K562 (cell line): ENCODE data around the gene MICAL1. TPM values are rescaled to one million over a fixed set of nuclear protein-coding genes. Genes with fewer than 3 reads are reported as not detected.

Experiments
- GABPB2 ChIP-seq: fragments of 250-450 bp; sonication (Bioruptor Pico); conservative IDR thresholded peaks from 2 replicates; pipeline ENCODE4 v1.5.1; 2021; ENCODE audit warnings: mild to moderate bottlenecking
- HDAC1 ChIP-seq, 2 experiments: fragments of 450-650 bp; IDR thresholded peaks; 2 replicates each; pipeline ENCODE4 v1.6.1; 2016 to 2017; ENCODE audit warnings: inconsistent platforms in 1 of 2, mild to moderate bottlenecking in 1 of 2, moderate library complexity in 1 of 2
- KLF1 ChIP-seq: fragments of 450-650 bp; IDR thresholded peaks from 2 replicates; pipeline ENCODE4 v1.6.1; 2016; ENCODE audit warnings: missing genetic modification characterization, missing compliant biosample characterization
- NFATC3 ChIP-seq: fragments of 450-650 bp; IDR thresholded peaks from 2 replicates; pipeline ENCODE4 v1.6.1; 2017; ENCODE audit warnings: mild to moderate bottlenecking
- PCBP1 ChIP-seq: fragments of 200-400 bp; formaldehyde crosslinking; IDR thresholded peaks from 2 replicates; pipeline ENCODE4 v1.6.1; 2018; ENCODE audit warnings: mild to moderate bottlenecking, low read depth, low read length; ENCODE audit not compliant: poor library complexity, severe bottlenecking
- PHB ChIP-seq: fragments of 250-450 bp; sonication (Bioruptor Pico); IDR thresholded peaks from 2 replicates; pipeline ENCODE4 v1.5.0; 2021
- SAP30 ChIP-seq: fragments of 200-600 bp; sonication (generic); IDR thresholded peaks from 2 replicates; pipeline ENCODE4 v1.6.1; 2012; ENCODE audit warnings: borderline replicate concordance, low read depth, mild to moderate bottlenecking, moderate library complexity, low read length, control low read depth, inconsistent platforms; ENCODE audit not compliant: insufficient read depth, poor library complexity, severe bottlenecking
- SIN3A ChIP-seq, 2 experiments: fragments of 150-350 bp in 1 of 2; IDR thresholded peaks; 2 replicates each; pipeline ENCODE4 v1.6.1; 2011 to 2016; ENCODE audit warnings: borderline replicate concordance in 2 of 2, low read depth in 2 of 2, low read length in 2 of 2, mild to moderate bottlenecking in 2 of 2, moderate library complexity in 2 of 2; ENCODE audit not compliant: control insufficient read depth in 1 of 2
- ZBTB17 ChIP-seq: fragments of 450-650 bp; formaldehyde crosslinking; IDR thresholded peaks from 2 replicates; pipeline ENCODE4 v1.4.0; 2020; ENCODE audit warnings: mild to moderate bottlenecking
- ZBTB7A ChIP-seq: IDR thresholded peaks from 2 replicates; pipeline ENCODE4 v1.6.1; 2011; ENCODE audit warnings: low read depth, mild to moderate bottlenecking, low read length, moderate library complexity, borderline replicate concordance; ENCODE audit not compliant: control insufficient read depth
- ZNF311 ChIP-seq: fragments of 250-450 bp; sonication (Bioruptor Pico); IDR thresholded peaks from 2 replicates; pipeline ENCODE4 v1.4.0; 2020; ENCODE audit warnings: mild to moderate bottlenecking, moderate library complexity
- ZNF79 ChIP-seq: fragments of 250-450 bp; sonication (Bioruptor Pico); IDR thresholded peaks from 2 replicates; pipeline ENCODE4 v1.4.0; 2020; ENCODE audit warnings: low read depth, mild to moderate bottlenecking, moderate library complexity
- polyA plus RNA-seq, 8 experiments: library from polyadenylated mRNA; depleted of rRNA in 4 of 8; stranded (reverse) in 5 of 8; unstranded in 3 of 8; fragments of >200 nt; fragmentation: Nextera tagmentation in 2 of 8; fragmentation: Illumina TruSeq in 1 of 8; extraction: Ambion mirVana in 2 of 8; extraction: Trizol in 1 of 8; gene quantifications; 2 replicates each; pipeline versions ENCODE4 v1.2.1 to v1.2.3, GENCODE V29; 2011 to 2014; ENCODE audit warnings: inconsistent platforms in 1 of 8, missing spikeins in 1 of 8
- total RNA-seq, 7 experiments: library from RNA; depleted of rRNA in 6 of 7; stranded (reverse); fragments of >200 nt in 6 of 7; fragmentation: Illumina TruSeq in 2 of 7; extraction: Trizol in 2 of 7; gene quantifications; 2 replicates each; pipeline versions ENCODE4 v1.2.1 to v1.2.3, GENCODE V29; 2011 to 2021; ENCODE audit warnings: low replicate concordance in 1 of 7
- TF ChIP-seq, protein P1 (sequence below): fragments of 450-650 bp; formaldehyde crosslinking; IDR thresholded peaks from 2 replicates; pipeline ENCODE4 v1.4.0; 2020; ENCODE audit warnings: mild to moderate bottlenecking, moderate library complexity
- TF ChIP-seq, protein P2 (sequence below): sonication (generic); formaldehyde crosslinking; IDR thresholded peaks from 2 replicates; pipeline ENCODE4 v1.8.1; 2023; ENCODE audit warnings: mild to moderate bottlenecking, missing genetic modification reagents, moderate library complexity
- TF ChIP-seq, protein P3 (sequence below): sonication (generic); formaldehyde crosslinking; IDR thresholded peaks from 2 replicates; pipeline ENCODE4 v1.8.0; 2022; ENCODE audit warnings: mild to moderate bottlenecking, missing genetic modification reagents
- TF ChIP-seq, protein P4 (sequence below): conservative IDR thresholded peaks from 2 replicates; pipeline ENCODE4 v1.6.1; 2011; ENCODE audit warnings: low read depth, mild to moderate bottlenecking, low read length; ENCODE audit not compliant: control insufficient read depth
- TF ChIP-seq, protein P5 (sequence below): fragments of 250-450 bp; sonication (Bioruptor Pico); IDR thresholded peaks from 2 replicates; pipeline ENCODE4 v1.4.0; 2020; ENCODE audit warnings: mild to moderate bottlenecking, moderate library complexity

Gene MICAL1
- total and polyA plus RNA-seq, 9 of the 15 experiments (the other 6 are each of a cell fraction or from before 2014, with no cell fraction given) = 0.07 to 15.2 (median 7.0) TPM

DNA sequence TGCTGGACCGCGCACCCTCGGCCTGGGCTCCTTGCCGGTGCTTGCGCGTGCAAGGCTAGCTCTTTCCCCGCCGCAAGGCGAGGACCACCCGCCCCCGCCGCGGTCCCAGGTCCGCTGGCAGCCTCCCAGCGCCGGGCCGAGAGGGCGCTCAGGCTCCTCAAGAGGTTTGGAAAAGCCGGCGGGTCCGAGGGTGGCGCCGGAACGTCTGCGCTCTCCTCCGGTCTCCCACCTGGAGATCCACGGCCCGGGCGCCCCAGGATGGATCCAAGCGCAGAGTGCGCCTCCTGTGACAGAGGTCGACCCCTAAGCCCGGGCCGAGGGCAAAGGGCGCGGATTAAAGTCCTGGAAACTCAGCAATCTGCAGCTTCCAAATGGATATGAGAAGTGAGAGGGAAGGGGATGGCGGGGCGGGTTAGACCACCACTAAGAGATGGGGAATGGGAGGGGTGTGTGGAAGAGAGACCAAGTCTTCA is 575 bp upstream of the MICAL1 start (continued):
- TF ChIP-seq GABPB2 = no peak
- peak; percentile 78; the same call in 1 of the 2 replicates for TF ChIP-seq KLF1
- no peak for TF ChIP-seq PHB (CRISPR knock-in tag)
- TF ChIP-seq, protein P1, sequence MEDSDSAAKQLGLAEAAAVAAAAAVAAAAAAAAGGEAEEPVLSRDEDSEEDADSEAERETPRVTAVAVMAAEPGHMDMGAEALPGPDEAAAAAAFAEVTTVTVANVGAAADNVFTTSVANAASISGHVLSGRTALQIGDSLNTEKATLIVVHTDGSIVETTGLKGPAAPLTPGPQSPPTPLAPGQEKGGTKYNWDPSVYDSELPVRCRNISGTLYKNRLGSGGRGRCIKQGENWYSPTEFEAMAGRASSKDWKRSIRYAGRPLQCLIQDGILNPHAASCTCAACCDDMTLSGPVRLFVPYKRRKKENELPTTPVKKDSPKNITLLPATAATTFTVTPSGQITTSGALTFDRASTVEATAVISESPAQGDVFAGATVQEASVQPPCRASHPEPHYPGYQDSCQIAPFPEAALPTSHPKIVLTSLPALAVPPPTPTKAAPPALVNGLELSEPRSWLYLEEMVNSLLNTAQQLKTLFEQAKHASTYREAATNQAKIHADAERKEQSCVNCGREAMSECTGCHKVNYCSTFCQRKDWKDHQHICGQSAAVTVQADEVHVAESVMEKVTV = no peak
- TF ChIP-seq, protein P2, sequence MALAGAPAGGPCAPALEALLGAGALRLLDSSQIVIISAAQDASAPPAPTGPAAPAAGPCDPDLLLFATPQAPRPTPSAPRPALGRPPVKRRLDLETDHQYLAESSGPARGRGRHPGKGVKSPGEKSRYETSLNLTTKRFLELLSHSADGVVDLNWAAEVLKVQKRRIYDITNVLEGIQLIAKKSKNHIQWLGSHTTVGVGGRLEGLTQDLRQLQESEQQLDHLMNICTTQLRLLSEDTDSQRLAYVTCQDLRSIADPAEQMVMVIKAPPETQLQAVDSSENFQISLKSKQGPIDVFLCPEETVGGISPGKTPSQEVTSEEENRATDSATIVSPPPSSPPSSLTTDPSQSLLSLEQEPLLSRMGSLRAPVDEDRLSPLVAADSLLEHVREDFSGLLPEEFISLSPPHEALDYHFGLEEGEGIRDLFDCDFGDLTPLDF = no peak
- no peak for TF ChIP-seq NFATC3
- peak in 1 of 2 experiments; percentile 9; a peak in 1 of 4 replicates for TF ChIP-seq SIN3A (IDR thresholded peaks at IDR 0.05; ENCODE audit: borderline replicate concordance in 2 of 2, control insufficient read depth in 1 of 2, low read depth in 2 of 2, low read length in 2 of 2)
- TF ChIP-seq SAP30 = no peak
- TF ChIP-seq, protein P3, sequence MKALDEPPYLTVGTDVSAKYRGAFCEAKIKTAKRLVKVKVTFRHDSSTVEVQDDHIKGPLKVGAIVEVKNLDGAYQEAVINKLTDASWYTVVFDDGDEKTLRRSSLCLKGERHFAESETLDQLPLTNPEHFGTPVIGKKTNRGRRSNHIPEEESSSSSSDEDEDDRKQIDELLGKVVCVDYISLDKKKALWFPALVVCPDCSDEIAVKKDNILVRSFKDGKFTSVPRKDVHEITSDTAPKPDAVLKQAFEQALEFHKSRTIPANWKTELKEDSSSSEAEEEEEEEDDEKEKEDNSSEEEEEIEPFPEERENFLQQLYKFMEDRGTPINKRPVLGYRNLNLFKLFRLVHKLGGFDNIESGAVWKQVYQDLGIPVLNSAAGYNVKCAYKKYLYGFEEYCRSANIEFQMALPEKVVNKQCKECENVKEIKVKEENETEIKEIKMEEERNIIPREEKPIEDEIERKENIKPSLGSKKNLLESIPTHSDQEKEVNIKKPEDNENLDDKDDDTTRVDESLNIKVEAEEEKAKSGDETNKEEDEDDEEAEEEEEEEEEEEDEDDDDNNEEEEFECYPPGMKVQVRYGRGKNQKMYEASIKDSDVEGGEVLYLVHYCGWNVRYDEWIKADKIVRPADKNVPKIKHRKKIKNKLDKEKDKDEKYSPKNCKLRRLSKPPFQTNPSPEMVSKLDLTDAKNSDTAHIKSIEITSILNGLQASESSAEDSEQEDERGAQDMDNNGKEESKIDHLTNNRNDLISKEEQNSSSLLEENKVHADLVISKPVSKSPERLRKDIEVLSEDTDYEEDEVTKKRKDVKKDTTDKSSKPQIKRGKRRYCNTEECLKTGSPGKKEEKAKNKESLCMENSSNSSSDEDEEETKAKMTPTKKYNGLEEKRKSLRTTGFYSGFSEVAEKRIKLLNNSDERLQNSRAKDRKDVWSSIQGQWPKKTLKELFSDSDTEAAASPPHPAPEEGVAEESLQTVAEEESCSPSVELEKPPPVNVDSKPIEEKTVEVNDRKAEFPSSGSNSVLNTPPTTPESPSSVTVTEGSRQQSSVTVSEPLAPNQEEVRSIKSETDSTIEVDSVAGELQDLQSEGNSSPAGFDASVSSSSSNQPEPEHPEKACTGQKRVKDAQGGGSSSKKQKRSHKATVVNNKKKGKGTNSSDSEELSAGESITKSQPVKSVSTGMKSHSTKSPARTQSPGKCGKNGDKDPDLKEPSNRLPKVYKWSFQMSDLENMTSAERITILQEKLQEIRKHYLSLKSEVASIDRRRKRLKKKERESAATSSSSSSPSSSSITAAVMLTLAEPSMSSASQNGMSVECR (CRISPR knock-in tag) = no peak
- peak in 1 of 2 experiments; percentile 36; a peak in 2 of 4 replicates for TF ChIP-seq HDAC1 (IDR thresholded peaks at IDR 0.05)
- TF ChIP-seq, protein P4, sequence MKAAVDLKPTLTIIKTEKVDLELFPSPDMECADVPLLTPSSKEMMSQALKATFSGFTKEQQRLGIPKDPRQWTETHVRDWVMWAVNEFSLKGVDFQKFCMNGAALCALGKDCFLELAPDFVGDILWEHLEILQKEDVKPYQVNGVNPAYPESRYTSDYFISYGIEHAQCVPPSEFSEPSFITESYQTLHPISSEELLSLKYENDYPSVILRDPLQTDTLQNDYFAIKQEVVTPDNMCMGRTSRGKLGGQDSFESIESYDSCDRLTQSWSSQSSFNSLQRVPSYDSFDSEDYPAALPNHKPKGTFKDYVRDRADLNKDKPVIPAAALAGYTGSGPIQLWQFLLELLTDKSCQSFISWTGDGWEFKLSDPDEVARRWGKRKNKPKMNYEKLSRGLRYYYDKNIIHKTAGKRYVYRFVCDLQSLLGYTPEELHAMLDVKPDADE = no peak
- no peak for TF ChIP-seq PCBP1
- peak; percentile 39; the same call in 1 of the 2 replicates for TF ChIP-seq ZBTB17 (CRISPR knock-in tag)
- 0 out of 2 replicates have a peak, but pooled peaks have one; percentile 62 for TF ChIP-seq ZBTB7A
- TF ChIP-seq, protein P5, sequence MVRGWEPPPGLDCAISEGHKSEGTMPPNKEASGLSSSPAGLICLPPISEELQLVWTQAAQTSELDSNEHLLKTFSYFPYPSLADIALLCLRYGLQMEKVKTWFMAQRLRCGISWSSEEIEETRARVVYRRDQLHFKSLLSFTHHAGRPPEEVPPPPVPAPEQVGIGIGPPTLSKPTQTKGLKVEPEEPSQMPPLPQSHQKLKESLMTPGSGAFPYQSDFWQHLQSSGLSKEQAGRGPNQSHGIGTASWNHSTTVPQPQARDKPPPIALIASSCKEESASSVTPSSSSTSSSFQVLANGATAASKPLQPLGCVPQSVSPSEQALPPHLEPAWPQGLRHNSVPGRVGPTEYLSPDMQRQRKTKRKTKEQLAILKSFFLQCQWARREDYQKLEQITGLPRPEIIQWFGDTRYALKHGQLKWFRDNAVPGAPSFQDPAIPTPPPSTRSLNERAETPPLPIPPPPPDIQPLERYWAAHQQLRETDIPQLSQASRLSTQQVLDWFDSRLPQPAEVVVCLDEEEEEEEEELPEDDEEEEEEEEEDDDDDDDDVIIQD (CRISPR knock-in tag) = no peak
- no peak for TF ChIP-seq ZNF311 (CRISPR knock-in tag)
- TF ChIP-seq ZNF79 (CRISPR knock-in tag) = no peak
